A172 (cell line): ENCODE data around the gene RBM8A. TPM values are rescaled to one million over a fixed set of nuclear protein-coding genes. Genes with fewer than 3 reads are reported as not detected.
A peak's percentile ranks its signal among the peaks of the same experiment; 100 is the strongest.

Experiments
- DNase-seq: peaks from one replicate; pipeline ENCODE4 v3.0.0-alpha.2; 2015; ENCODE audit warnings: low spot score
- total RNA-seq: library from RNA; depleted of rRNA; stranded (reverse); fragments of >200 nt; shearing (Covaris generic); gene quantifications from 2 replicates; pipeline ENCODE4 v1.2.3, GENCODE V29; 2014

RBM8A gene
- total RNA-seq, 1 experiment from 2014 or later, result 461 TPM

DNA sequence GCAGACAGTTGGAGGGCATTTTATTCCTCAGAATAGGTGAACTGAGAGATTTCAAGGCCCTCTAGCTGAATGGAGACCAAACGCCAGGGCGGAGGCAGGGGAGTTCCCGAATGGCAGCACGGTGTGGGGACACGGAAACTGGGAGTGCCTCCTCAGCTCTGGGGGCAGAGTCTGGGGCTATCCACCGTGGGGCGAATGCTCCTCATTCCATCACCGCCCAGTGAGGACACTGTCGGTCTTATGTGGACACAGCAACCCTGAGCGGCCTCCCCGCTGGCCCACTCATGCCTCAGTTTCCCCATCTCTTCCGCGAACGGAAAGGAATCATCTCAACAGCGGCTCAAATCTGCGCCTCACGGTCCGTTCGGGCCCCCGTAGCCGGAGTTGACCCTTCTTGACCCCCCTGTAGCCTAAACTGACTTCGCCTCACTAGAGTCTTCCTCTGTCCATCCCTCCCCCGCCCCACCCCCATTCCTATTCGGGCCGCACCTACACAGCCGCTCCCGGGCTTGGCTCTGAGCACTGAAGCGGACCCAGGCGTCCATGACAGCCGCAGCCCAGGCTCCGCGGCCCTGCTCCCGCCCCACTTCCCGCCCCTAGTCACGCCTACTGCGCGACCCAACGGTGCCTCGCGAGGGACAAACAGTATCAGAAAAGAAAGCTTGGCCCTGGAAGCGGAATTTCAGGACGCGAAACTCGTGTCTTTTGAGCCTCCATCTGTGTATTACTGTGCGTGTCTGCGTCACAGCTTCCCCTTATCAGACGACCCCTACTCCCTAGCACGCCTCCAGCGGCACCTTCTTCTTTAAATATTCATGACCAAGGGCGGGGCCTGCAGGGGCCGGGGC, 8.9 kb downstream of the RBM8A start, which contains the start of gene PEX11B:
TSS of gene PEX11B (minus strand) at position 574 of the 848 bp plus-strand sequence. CDS start at position 545, 29 bp downstream.
- peak; percentile 81 for DNase-seq

DNA sequence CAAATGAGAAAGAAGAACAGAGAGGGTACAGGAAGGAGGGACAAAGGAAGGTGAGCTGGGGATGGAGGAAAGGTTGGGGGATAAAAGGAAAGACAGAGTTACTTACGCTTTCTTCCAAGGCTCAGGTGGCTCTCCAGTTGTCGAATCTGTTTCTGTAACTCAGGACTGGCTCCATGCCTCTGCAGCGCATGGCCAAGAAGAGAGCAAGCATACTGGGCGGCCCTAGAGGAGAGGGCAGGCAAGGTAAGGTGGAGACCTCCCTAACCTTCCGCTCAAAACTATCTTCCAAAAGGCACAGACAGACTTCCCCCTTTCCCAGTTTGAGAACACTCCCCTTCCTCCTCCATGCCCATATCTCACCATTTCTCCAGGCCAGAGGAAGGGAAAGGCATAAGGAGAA, 9.7 kb downstream of the RBM8A start:
- no peak for DNase-seq

DNA sequence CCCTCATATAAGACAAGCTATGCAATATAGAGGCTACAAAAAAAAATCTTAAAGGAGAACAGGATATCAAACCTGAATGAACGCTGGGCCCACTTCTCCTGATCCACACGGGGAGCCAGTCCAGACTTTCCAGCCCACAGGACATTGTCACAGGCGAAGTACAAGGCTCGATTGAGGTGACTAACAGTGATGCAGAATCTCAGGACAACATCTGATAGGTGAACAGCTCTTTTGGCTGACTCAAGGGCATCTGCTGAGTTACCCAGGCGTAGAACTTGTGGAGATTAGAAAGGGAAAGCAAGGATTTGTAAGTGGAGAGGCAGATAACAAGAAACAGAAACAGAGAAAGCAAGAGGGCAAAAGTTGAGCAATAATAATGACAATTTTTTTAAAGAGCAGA, 10.5 kb downstream of the RBM8A start:
- no peak for DNase-seq

DNA sequence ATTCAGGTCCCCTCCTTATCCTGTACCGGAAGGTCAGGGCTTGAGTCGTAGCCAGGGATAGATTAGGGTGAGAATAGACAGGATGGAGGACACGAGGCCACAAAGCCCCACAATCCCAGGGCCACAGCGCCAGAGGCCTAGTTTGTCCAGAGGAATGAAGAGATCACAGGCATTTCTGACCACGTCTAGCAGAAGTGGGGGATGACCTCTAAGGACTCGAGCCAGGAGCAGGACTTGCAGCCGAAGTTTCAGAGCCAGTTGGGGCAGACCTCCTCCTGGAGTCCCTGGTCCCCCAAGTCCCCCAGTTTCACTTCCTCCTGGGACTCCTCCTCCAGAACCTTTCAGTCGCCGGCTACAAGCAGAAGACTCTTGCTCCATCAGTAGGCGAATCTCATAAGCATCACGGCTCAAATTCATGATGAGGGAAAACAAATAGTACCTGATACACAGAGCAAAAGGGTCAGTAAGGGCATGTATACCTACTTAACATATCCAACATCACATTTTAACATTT, 15.1 kb downstream of the RBM8A start:
- no peak for DNase-seq

DNA sequence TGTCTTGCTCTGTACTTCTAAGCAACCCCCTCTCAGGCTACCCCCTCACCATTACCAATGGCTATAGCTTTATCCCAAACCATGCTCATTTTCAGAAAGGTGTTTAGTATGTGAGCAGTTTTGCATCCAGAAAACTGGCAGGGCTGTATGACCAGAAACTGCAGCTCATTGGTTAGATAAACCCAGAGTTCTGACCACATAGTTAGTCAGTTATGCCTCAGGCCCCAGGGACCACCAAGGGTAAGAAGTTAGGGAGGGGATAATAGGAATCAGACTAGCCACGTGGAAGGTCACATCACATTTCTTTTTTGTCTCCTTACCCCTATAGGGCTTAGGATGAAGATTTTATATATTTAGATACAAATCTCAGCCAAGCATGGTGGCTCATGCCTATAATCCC, 18.6 kb downstream of the RBM8A start:
- no peak for DNase-seq

DNA sequence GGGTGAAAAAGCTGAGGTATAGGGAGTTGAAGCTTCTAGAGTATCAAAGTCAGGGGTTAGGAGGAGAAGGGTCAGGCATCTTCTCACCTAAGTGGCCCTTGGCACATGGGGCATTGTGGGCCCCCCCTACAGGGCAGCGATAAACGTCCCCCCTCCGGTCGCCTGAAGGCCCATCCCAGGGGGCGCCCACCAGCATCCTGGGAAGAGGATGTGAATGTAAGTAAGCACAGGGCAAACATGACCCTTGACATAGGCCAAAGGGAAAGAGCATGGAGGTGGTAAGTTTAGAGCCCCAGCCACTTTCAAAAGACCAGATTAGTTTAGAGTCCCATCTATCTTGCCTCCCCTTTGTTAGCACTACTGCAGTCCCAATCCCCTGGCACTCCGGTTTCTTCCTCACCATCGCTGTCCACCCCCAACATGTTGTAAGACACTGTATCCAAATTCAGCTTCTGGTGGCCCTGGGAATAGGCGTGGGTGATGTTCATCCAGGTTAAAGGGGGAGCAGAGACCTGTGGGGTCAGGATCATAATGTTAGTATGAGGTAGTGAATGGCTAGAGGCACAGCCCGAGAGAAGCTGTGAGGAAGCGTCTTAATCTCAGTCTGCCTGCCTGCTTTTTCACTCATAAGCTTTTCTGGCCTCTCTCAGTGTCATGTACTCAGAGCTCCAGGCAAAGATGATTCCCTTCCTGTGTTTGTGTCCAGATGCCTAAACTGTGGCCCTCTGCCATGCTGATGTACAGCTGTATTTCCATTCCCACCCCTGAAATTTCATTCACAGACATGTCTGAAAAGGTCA, 20.1 kb downstream of the RBM8A start:
- no peak for DNase-seq

DNA sequence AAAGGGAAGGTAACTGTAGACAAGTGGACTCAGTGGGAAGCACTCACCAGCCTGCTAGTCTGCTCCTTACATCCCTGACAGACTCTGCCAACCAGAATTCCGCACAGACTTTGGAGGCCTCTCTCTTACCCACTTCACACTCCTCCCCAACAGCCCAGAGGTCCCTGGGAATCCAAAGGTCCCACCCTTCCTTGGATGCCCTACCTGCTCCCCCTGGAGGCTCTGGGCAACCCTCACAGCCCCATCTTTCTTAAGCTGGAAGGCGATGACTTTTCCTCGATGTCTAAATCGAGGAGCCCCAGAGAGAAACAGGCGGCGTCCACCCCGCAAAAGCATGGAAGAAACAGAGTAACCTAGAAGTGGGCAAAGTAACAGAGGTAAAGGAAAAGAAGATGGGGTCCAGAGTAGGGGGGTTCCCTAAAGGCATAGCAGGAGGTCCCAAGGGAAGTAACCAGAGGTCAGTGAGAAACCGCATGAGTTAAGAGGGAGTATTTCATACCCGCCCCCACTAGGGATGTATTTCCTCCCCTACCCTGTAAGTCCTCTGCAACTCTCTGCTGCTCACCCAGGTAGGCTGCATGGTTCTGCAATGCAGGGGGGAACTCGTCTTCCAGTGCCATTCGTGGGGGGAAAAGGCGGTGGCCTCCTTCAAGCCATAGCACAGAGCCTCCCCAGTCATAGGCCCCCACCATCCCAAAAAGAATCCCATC, 25.8 kb downstream of the RBM8A start:
- no peak for DNase-seq

DNA sequence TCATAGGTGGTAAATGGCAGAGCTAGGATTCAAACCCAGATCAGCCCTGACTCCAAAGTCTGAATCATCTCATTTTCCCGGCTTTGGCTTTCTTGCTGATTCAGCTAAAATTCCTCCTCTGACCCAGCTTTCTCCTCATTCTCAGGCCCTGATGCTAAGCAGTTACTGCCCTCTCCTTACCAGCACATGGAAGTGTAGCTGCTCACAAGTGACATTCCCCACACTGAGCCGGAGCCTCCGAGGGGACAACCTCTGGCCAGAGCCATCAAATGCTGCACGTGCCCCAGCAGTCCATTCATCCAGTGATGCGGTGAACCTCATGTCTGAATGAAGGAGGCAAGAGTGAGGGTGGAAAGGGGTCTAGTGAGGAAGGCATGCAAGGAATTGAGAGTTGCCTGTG, 28.5 kb downstream of the RBM8A start:
- no peak for DNase-seq

DNA sequence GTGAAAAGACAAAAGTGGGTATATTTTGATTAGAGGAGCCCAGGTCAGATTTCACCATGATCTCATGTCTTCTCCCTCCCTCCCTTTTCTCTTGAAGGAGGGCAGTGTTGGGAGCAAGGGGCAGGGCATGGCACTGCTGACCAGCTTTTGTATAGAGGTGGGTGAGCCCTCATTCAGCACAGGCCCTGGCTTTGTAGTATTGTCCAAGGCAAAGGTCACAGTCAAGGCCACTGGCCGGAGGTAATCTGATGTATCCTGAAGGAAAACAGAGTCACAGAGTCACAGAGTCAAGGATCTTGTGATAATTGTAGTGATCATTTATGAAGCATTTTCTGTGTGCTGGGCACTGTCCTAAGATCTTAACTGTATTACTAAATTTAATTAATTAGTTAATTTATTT, 29.3 kb downstream of the RBM8A start:
- DNase-seq, result no peak

DNA sequence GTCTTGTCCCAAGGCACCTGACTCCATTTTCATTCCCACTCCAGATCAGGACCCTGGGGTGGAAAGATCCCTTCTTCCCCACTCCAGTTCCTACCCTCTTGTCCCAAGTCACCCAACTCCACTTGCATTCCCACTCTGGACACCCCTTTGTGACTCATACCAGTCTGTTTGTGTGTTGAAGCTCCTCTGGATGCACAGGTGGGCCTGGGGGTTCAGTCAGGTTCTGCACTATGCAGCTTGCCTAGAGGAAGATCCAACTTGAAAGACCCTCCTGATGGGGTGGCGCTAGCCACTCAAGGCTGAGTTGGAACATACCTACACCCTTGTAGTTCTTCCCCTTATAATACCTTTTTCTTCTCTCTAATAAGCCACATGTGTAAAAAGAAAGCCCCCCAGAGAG, 31.8 kb downstream of the RBM8A start:
- DNase-seq, result no peak

DNA sequence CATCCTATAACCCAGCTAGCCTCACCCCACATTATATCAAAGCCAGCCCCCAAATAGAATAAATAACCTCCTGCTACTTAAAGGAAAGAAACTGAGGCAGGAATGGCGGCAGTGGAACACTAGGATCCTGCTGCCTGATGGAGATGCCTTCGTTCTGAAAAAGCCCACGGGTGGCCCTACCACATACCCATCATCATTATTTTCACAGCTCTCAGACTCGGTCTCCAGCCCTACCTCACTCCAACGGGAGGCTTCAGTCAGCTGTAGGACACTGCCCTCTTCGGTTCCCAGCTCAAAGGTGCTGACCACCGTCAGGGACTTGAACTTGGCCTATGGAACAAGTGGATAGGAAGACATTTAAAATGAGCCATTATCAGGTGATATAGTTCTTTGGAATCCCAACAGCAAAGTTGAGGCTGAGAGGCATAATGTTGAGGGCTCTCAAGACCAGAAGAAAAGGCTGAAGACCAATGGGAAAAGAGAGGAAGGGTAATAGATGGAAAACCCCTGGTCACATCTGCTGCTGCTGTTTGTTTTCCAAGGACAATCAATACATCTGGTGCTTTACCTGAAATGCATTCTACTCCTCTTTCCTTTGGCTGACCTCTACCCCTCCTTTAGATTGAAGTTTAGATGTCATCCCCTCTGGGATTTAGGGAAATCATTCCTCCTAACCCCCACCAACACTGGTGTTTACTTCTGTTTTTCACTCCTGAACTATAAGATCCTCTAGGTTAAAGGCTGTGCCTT, 33.8 kb downstream of the RBM8A start:
- DNase-seq, result no peak

DNA sequence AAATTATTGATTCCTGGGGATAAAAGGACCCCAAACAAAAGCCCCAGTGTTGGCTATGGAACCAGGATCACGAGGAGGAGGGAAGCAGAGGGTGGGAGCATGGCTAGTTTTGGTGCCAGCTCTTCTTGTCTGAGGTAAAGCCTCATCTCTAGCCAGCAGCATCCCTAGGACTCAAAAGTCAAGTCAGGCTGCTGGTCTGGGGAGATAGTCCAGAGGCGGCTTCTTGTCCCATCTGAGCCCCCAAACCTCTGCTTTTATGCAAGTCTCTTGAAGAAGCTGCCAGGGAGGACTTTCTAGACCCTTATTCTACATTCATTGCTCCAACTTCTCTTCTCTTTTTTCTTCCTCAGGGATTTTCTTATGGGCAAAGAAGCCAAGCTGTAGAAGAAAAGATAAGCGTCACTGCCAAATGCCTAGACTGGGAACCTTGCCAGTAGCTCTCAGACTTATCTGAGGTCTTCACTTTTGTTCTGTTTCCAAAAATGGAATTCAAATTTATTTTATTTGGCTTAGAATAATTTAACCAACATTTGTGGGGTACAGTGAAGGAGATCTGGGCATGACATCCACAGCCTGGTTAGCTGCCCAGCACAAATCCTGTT, 34.7 kb downstream of the RBM8A start:
- DNase-seq, result peak; percentile 77

DNA sequence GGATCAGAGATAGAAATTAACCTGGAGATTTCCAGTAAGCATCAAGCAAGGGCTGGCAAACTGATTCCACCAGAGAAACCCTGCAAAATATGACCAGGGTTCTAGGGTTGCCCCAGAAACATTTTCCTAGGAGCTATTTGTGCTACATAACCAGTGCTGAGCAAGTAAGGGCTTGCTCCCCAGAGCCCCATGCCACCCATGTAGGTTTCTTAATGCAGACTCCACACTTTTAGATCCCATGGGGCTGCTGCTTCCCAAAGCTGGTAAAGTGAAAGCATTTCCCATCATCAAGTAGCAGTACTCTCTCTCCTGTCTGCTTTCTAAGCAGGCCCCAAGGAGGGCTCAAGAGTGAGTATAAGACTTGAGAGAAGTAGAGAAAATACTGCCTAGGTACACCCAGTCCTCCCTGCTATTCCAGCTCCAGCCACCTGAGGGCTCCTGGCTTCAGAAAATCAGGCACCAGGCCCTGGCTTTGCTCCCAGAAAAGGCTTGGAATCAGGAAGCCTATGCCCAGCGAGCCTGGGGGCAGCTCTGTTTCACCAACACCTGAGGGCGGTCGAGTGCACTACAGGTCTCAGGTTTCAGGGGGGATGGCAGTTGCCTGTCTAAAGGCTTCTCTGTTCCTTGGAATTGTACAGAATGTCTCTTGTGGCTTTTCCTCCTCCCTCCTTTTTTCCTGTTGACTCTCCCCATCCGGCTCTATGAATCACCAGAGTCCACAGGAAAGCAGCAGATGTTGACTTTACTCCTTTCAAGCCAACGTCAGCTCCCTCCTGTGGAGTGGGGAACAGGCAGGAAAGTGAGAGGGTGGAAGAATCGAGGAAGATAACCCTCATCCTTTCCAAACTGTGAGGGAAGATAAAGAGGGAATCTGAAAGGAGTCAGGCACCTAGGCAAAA, 35.4 kb downstream of the RBM8A start:
- DNase-seq, result peak; percentile 100

DNA sequence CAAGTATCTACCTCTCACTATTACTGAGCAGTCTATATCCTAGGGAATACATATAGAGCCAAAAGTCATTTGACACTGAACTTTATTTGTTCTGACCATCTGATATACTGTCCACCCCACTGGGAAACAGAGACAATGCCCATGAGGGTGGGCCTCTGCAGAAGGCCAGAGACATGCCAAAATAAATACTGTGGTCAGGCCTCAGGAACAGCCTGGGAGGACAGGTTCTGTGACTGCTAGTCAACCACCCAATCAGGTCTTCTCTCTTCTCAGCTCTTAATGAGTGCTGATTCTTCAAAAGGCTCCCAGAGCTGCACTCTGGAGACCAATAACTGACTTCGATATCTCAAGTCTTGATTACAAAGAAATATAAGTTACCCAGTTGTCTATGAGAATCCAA, 36.1 kb downstream of the RBM8A start:
- peak; percentile 43 for DNase-seq

DNA sequence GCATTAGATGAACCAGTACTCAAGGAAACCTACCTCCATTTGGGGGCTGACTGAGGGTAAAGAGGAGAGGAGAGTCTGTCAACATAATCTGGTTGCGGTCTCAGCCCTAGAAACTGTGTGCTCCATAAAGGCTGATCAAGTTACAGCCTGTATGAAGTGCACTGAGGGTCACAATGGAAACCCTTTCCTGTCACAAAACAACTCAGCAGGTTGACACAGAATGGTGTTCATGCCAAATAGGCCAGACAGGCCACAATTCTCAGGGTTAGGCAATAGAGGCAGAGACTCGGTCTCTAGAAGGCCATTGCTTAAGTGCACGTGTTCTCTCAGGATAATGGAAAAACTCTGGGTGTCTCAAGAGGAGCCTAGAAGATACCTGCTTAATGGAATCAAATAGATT, 37.6 kb downstream of the RBM8A start:
- DNase-seq, result no peak

DNA sequence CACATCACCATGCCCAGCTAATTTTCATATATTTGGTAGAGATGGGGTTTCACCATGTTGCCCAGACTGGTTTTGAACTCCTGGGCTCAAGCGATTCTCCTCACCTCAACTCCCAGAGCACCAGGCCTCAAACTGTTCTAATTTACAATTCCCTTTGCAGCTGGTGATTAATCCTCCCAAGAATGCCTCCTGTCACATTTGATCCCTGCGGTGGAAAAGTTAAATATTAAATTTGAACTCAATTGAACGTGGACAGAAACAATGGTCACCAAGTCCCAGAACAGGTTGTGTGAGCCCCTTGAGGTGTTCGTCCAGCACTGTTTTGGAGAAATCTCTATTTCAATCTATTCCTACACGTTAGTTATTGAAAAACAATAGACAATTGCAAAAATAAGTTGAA, 39.7 kb downstream of the RBM8A start:
- no peak for DNase-seq

DNA sequence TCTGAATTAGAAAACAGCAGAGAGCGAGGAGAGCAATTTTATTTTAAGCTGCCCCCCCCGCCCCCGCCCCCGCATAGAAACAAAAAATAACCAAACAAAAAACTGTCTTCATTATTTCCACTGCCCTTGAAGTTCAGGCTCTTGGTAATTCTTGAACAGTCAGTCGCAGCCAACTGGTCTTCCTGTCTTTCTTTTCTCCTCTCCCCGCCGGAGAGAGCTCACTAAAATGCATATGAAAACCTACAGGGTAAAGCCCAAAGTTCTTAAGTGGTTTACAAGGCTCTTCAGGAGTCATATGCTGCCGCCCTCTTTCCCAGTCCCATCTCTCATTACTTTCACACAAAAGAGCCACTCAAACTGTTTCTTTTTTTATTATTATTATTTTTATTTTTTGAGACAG, 40.5 kb downstream of the RBM8A start:
- no peak for DNase-seq

DNA sequence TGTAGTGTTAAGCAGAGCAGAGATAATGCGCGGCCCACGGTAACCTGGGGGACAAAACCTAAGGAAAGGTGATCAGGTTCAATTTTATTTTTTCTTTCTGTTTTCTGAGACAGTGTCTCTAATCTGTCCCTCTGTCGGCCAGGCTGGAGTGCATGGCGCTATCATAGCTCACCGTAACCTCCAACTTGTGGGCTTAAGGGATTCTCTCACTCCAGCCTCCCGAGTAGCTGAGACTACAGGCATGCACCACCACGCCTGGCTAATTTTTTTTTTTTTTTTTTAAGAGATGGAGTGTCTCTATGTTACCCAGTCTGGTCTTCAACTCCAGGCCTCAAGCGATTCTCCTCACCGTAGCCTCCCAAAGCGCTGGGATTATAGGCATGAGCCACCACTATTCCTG, 40.9 kb downstream of the RBM8A start:
- no peak for DNase-seq

DNA sequence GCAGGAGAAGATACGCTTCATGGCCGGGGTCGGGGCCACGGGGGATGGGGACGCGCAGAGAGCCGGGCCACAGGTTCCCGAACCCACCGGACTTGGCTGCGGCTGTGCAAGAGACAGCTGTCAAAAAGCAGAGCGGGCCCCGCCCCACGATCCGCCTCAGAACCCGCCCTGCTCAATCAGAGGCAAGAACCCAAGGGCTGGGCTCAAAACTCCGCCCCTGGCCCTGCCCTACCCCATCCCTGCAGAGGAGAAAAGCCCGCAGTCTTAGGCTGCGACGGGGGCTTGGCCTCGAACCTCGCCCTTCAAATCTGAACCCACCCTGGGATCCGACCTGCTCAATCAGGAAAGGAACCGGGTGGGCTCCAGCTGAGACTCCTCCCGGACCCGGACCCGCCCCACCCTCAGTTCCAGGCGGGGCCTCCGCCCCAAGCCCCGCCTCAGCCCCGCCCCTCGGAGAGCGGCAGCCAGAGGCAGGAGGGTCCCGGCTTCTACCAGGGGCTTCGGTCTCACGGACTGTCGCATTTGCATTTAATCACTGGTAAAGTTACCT, 41.5 kb downstream of the RBM8A start, which contains the start of gene ANKRD35:
TSS of gene ANKRD35 (minus strand) at position 129 of the 550 bp plus-strand sequence. CDS start at position 21, 108 bp downstream.
- DNase-seq, result peak; percentile 76
